Spleen (tissue), 11 donors: Measurements from ENCODE around the gene ECEL1. TPM values are rescaled to one million over a fixed set of nuclear protein-coding genes. Genes with fewer than 3 reads are reported as not detected.

Experiments used
- DNase-seq: peaks from one replicate; pipeline ENCODE4 v3.0.0-alpha.2; 2020
- H3K27ac ChIP-seq, 8 donors: fragments of 200-600 bp; sonication (generic) in 7 of 8; 1 replicate in 4 of 8; 2 replicates in 4 of 8; pipeline versions ENCODE4 v1.5.0 to v1.8.0; 2016 to 2021; ENCODE audit warnings: inconsistent platforms in 4 of 8, mild to moderate bottlenecking in 4 of 8, moderate library complexity in 1 of 8
- H3K27me3 ChIP-seq, 7 donors: fragments of 200-600 bp; sonication (generic) in 6 of 7; replicated peaks in 1 of 7; 1 replicate in 4 of 7; 2 replicates in 3 of 7; pipeline versions ENCODE4 v1.5.0 to v1.8.0; 2016 to 2021; ENCODE audit warnings: inconsistent platforms in 3 of 7, mild to moderate bottlenecking in 1 of 7
- H3K36me3 ChIP-seq, 6 donors: fragments of 200-600 bp; sonication (generic) in 5 of 6; 1 replicate in 4 of 6; 2 replicates in 2 of 6; pipeline versions ENCODE4 v1.5.0 to v1.8.0; 2016 to 2021; ENCODE audit warnings: inconsistent platforms in 2 of 6
- H3K4me1 ChIP-seq, 6 donors: fragments of 200-600 bp; sonication (generic) in 5 of 6; 1 replicate in 3 of 6; 2 replicates in 3 of 6; pipeline versions ENCODE4 v1.5.0 to v1.8.0; 2016 to 2021; ENCODE audit warnings: inconsistent platforms in 3 of 6
- H3K4me3 ChIP-seq, 8 donors: fragments of 200-600 bp; sonication (generic) in 7 of 8; 1 replicate in 4 of 8; 2 replicates in 4 of 8; pipeline versions ENCODE4 v1.5.0 to v1.8.0; 2016 to 2021; ENCODE audit warnings: inconsistent platforms in 4 of 8, mild to moderate bottlenecking in 4 of 8, moderate library complexity in 2 of 8
- H3K9me3 ChIP-seq, 8 donors: fragments of 200-600 bp; sonication (generic) in 7 of 8; 1 replicate in 4 of 8; 2 replicates in 4 of 8; pipeline versions ENCODE4 v1.5.0 to v1.8.0; 2016 to 2021; ENCODE audit warnings: inconsistent platforms in 4 of 8
- CTCF ChIP-seq, 11 experiments: fragments of 200-600 bp in 7 of 11; fragments of 450-650 bp in 4 of 11; sonication (generic) in 4 of 11; IDR thresholded peaks in 8 of 11; conservative IDR thresholded peaks in 3 of 11; 1 replicate in 7 of 11; 2 replicates in 4 of 11; pipeline versions ENCODE4 v1.4.0 to v1.8.0; 2016 to 2021; ENCODE audit warnings: antibody characterized with exemption in 11 of 11, inconsistent platforms in 4 of 11, mild to moderate bottlenecking in 1 of 11
- POLR2A ChIP-seq, 3 donors: fragments of 450-650 bp; IDR thresholded peaks; one replicate each; pipeline ENCODE4 v1.5.1; 2017; ENCODE audit warnings: antibody characterized with exemption in 3 of 3, mild to moderate bottlenecking in 1 of 3
- POLR2AphosphoS5 ChIP-seq, 3 donors: sonication (generic); formaldehyde crosslinking; IDR thresholded peaks; one replicate each; pipeline ENCODE4 v1.5.1; 2017; ENCODE audit warnings: antibody characterized with exemption in 3 of 3
- WGBS, 5 donors: extraction: QIAGEN DNeasy Blood & Tissue Kit in 3 of 5; methylation state at CpG; one replicate each; pipeline versions ENCODE4 v1.1.5 to v1.1.7; 2013 to 2018; 5-methylcytosine and 5-hydroxymethylcytosine counted together
- intact Hi-C: fragments of 100-400 bp; cut with DNase I; formaldehyde crosslinking; loops from one replicate; pipeline ENCODE4 v1.15.0; 2023; ENCODE audit warnings: low total_unique reads
- polyA plus RNA-seq, 3 donors: library from polyadenylated mRNA; stranded (reverse); fragments of 200-250 nt; gene quantifications; one replicate each; pipeline ENCODE4 v1.2.1, GENCODE V29; 2013
- total RNA-seq, 7 donors: library from RNA; depleted of rRNA in 3 of 7; stranded (reverse); fragments of >200 nt in 3 of 7; fragmentation: NEBNext Ultra II Directional in 4 of 7; extraction: Animal tissue kit (Norgen Biotek cat#: 25700) in 4 of 7; gene quantifications; one replicate each; pipeline versions ENCODE4 v1.1.0 to v1.2.1, GENCODE V29; 2016 to 2021
- donor health status: healthy with polysubstance abuse.
- donor health status: DM: no; HTN: no; CAD: no; lungs with moderate emphysema.
- donor health status: DM: no; HTN: no; CAD: no.
- donor health status: Bipolar disorder and iron deficiency.
- donor health status: healthy.
- donor health status: DM: no; HTN: no; CAD: no.
- donor health status: DM: yes; HTN: yes; CAD: no.

The ECEL1 gene
- total and polyA plus RNA-seq, 10 donors: 0.10 to 23.1 (median 0.32) TPM; not detected in 2

DNA sequence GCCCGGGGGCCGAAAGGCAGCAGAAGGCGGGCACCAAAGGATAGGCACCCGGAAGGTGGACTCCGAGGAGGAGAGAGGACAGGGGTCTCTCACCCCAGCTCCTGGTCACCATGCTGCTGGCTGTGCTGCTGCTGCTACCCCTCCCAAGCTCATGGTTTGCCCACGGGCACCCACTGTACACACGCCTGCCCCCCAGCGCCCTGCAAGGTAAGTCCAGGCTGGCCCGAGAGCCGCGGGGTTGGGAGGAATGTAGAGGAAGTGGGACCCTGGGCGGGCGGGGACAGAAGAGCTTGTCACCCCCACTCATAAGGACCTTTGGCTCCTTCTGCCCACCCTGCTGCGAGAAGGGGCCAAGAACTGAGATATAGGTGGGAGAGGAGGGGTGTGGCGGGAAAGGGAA, 32.9 kb upstream of the ECEL1 start:
- H3K27ac ChIP-seq: no peak overlapping the region
- H3K36me3 ChIP-seq: no peaks in the 10 kb centered on the region
- DNase-seq: no peak
- H3K27me3 ChIP-seq: peaks cover 12 to 80% (median 50%) of the 10 kb centered on the region in 7 donors
- no peak for TF ChIP-seq POLR2AphosphoS5 (IDR thresholded peaks at IDR 0.05)
- TF ChIP-seq POLR2A (IDR thresholded peaks at IDR 0.05): no peak
- TF ChIP-seq CTCF (IDR thresholded peaks at IDR 0.05 in 8 of 11, conservative IDR thresholded peaks at IDR 0.05 in 3 of 11): no peak
- intact Hi-C loops: loop anchor here (10.0 kb wide), 1 partner anchor 66 kb away; the partner anchor contains the start of gene ALPI
- no peak overlapping the region for H3K4me3 ChIP-seq
- WGBS, 5 donors: 70 to 88% (median 73%) methylated on average over 15 of the region's 15 CpGs
- H3K9me3 ChIP-seq: no peaks in the 10 kb centered on the region
- peaks cover 10 to 35% (median 31%) of the 10 kb centered on the region in 6 donors for H3K4me1 ChIP-seq

GRCh38 chr2:232519581-232520438, 32.2 kb upstream of the ECEL1 start, which contains the start of gene PRSS56:
PRSS56 (plus strand) TSS chr2:232520388; CDS start chr2:232520599, 211 bp downstream.
- peaks cover 12 to 73% (median 43%) of the 10 kb centered on the region in 7 donors for H3K27me3 ChIP-seq
- intact Hi-C loops: loop anchor here (10.0 kb wide), 1 partner anchor 65 kb away; the partner anchor contains the start of gene ALPI
- no peaks in the 10 kb centered on the region for H3K9me3 ChIP-seq
- TF ChIP-seq POLR2AphosphoS5 (IDR thresholded peaks at IDR 0.05) (no peak), CTCF (IDR thresholded peaks at IDR 0.05 in 8 of 11, conservative IDR thresholded peaks at IDR 0.05 in 3 of 11) (no peak), POLR2A (IDR thresholded peaks at IDR 0.05) (no peak)
- no peaks in the 10 kb centered on the region for H3K36me3 ChIP-seq
- no peak within 1 kb of the TSS for H3K4me3 ChIP-seq
- WGBS, 5 donors: 67 to 76% (median 71%) methylated on average over 13 to 19 of the region's 19 CpGs
- H3K27ac ChIP-seq: no peak within 1 kb of the TSS
- H3K4me1 ChIP-seq: peaks cover 10 to 32% (median 30%) of the 10 kb centered on the region in 6 donors
- DNase-seq: no peak

GRCh38 chr2:232518844-232519243, 31.2 kb upstream of the ECEL1 start:
- intact Hi-C loops: no loop called here
- WGBS, 5 donors: 70 to 76% (median 73%) methylated on average over 4 to 6 of the region's 6 CpGs
- no peak overlapping the region for H3K4me3 ChIP-seq
- peaks cover 8 to 24% (median 22%) of the 10 kb centered on the region in 6 donors for H3K4me1 ChIP-seq
- no peak for TF ChIP-seq CTCF (IDR thresholded peaks at IDR 0.05 in 8 of 11, conservative IDR thresholded peaks at IDR 0.05 in 3 of 11)
- TF ChIP-seq POLR2A (IDR thresholded peaks at IDR 0.05): no peak
- no peak for TF ChIP-seq POLR2AphosphoS5 (IDR thresholded peaks at IDR 0.05)
- H3K27ac ChIP-seq: no peak overlapping the region
- H3K27me3 ChIP-seq: peaks cover 5 to 63% (median 34%) of the 10 kb centered on the region in 7 donors
- DNase-seq: no peak
- H3K9me3 ChIP-seq: no peaks in the 10 kb centered on the region
- H3K36me3 ChIP-seq: no peaks in the 10 kb centered on the region

DNA sequence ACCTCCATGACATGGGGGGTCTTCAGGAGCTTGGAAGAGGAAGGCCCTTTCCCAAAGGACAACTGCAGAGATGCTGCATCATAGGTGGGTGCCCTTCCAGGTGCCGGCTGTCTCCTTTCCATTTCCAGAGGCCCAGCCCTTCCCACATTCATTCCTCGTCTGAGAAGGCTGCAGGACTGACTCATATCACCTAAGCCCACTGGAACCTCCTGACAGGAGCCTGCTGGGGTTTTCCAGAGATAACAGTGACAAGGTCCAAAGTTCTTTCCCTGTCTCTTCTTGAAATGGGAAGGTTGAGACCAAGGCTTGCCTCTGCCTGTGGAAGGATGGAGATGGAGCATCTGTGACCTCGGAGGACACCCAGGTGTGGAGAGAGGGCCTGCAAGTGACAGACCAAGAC, 28.9 kb upstream of the ECEL1 start:
- H3K27ac ChIP-seq: no peak overlapping the region
- H3K9me3 ChIP-seq: no peaks in the 10 kb centered on the region
- TF ChIP-seq POLR2AphosphoS5 (IDR thresholded peaks at IDR 0.05): no peak
- TF ChIP-seq POLR2A (IDR thresholded peaks at IDR 0.05): no peak
- TF ChIP-seq CTCF (IDR thresholded peaks at IDR 0.05 in 8 of 11, conservative IDR thresholded peaks at IDR 0.05 in 3 of 11): no peak
- no peak for DNase-seq
- H3K4me3 ChIP-seq: no peak overlapping the region
- H3K36me3 ChIP-seq: no peaks in the 10 kb centered on the region
- WGBS, 5 donors: 73 to 94% (median 81%) methylated on average over 3 of the region's 3 CpGs
- intact Hi-C loops: no loop called here
- peaks cover 0 to 58% (median 11%) of the 10 kb centered on the region in 7 donors for H3K27me3 ChIP-seq
- H3K4me1 ChIP-seq: peaks cover 0 to 1% (median under 1%) of the 10 kb centered on the region in 6 donors
